H1 (cell line): ENCODE measurements around the gene SLC26A11. TPM values are rescaled to one million over a fixed set of nuclear protein-coding genes. Genes with fewer than 3 reads are reported as not detected.

ENCODE experiments used
- BCL11A ChIP-seq, 2 experiments: IDR thresholded peaks; one replicate each; pipeline ENCODE4 v1.6.1; 2011; ENCODE audit warnings: low read depth in 2 of 2, low read length in 2 of 2, mild to moderate bottlenecking in 2 of 2
- BRCA1 ChIP-seq: IDR thresholded peaks from 2 replicates; pipeline ENCODE4 v1.6.1; 2012; ENCODE audit warnings: low read depth, low read length, improper control_type of control experiment
- SP2 ChIP-seq: IDR thresholded peaks from 2 replicates; pipeline ENCODE4 v1.6.1; 2012; ENCODE audit warnings: mild to moderate bottlenecking, low read length, inconsistent platforms
- SUZ12 ChIP-seq: fragments of 200-600 bp; sonication (generic); IDR thresholded peaks from 2 replicates; pipeline ENCODE4 v1.6.1; 2012; ENCODE audit warnings: mild to moderate bottlenecking, inconsistent platforms, low read length, moderate library complexity, mixed read lengths
- polyA plus RNA-seq, 7 experiments: library from polyadenylated mRNA; depleted of rRNA in 3 of 7; stranded (reverse) in 5 of 7; unstranded in 2 of 7; fragments of >200 nt in 5 of 7; fragments of 200-250 nt in 2 of 7; gene quantifications; 1 replicate in 5 of 7; 2 replicates in 1 of 7; 4 replicates in 1 of 7; pipeline versions ENCODE4 v1.2.1 to v1.2.3, GENCODE V29; 2011 to 2013; ENCODE audit warnings: missing spikeins in 2 of 7, mixed read lengths in 2 of 7
- total RNA-seq: library from RNA; stranded (reverse); fragmentation: NEBNext Ultra II Directional; extraction: Animal tissue kit (Norgen Biotek cat#: 25700); gene quantifications from 2 replicates; pipeline ENCODE4 v1.2.1, GENCODE V29; 2021
- TF ChIP-seq, protein P1 (sequence below), 3 experiments: IDR thresholded peaks; 1 replicate in 2 of 3; 2 replicates in 1 of 3; pipeline versions ENCODE4 v1.5.1 to v1.6.1; 2011; ENCODE audit warnings: low read length in 3 of 3, mild to moderate bottlenecking in 3 of 3, inconsistent platforms in 2 of 3, low read depth in 1 of 3, moderate library complexity in 1 of 3; ENCODE audit not compliant: insufficient read depth in 1 of 3; ENCODE audit errors: control extremely low read depth in 1 of 3
- TF ChIP-seq, protein P2 (sequence below): IDR thresholded peaks from 2 replicates; pipeline ENCODE4 v1.6.1; 2011; ENCODE audit warnings: low read length, improper control_type of control experiment

The SLC26A11 gene
- total and polyA plus RNA-seq, 2 of the 8 experiments (the other 6 are each of a cell fraction or from before 2014, with no cell fraction given) = 15.5 to 25.9 TPM

DNA sequence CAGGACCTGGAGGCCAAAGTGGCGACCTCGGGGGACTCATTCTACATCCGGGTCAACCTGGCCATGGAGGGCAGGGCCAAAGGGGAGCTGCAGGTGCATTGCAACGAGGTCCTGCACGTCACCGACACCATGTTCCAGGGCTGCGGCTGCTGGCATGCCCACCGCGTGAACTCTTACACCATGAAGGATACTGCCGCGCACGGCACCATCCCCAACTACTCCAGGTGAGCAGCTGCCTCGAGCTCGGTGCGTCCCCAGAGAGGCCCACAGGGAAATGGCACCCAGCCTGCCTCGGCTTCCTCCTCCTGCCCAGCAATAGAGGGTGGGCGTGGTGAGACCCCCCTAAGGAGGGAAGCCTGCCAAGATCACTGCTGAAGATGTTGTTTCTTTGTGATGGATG lies 18.0 kb upstream of the SLC26A11 start (continued):
- TF ChIP-seq, protein P1, sequence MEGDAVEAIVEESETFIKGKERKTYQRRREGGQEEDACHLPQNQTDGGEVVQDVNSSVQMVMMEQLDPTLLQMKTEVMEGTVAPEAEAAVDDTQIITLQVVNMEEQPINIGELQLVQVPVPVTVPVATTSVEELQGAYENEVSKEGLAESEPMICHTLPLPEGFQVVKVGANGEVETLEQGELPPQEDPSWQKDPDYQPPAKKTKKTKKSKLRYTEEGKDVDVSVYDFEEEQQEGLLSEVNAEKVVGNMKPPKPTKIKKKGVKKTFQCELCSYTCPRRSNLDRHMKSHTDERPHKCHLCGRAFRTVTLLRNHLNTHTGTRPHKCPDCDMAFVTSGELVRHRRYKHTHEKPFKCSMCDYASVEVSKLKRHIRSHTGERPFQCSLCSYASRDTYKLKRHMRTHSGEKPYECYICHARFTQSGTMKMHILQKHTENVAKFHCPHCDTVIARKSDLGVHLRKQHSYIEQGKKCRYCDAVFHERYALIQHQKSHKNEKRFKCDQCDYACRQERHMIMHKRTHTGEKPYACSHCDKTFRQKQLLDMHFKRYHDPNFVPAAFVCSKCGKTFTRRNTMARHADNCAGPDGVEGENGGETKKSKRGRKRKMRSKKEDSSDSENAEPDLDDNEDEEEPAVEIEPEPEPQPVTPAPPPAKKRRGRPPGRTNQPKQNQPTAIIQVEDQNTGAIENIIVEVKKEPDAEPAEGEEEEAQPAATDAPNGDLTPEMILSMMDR (IDR thresholded peaks at IDR 0.05; ENCODE audit: control extremely low read depth in 1 of 3, insufficient read depth in 1 of 3, low read depth in 1 of 3, low read length in 3 of 3) = no peak
- TF ChIP-seq SUZ12 (no peak), BRCA1 (no peak), SP2 (no peak), BCL11A (IDR thresholded peaks at IDR 0.05; ENCODE audit: low read depth in 2 of 2, low read length in 2 of 2) (no peak)
- TF ChIP-seq, protein P2, sequence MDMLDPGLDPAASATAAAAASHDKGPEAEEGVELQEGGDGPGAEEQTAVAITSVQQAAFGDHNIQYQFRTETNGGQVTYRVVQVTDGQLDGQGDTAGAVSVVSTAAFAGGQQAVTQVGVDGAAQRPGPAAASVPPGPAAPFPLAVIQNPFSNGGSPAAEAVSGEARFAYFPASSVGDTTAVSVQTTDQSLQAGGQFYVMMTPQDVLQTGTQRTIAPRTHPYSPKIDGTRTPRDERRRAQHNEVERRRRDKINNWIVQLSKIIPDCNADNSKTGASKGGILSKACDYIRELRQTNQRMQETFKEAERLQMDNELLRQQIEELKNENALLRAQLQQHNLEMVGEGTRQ = no peak
- TF ChIP-seq, all 59 proteins: peak for 0
